Mononuclear cell (primary cell): Measurements from ENCODE around the gene ASCL5. TPM values are rescaled to one million over a fixed set of nuclear protein-coding genes. Genes with fewer than 3 reads are reported as not detected.

ENCODE experiments used
- H3K27me3 ChIP-seq: 2 replicates; pipeline ENCODE4 v1.6.0; 2011; ENCODE audit warnings: low read length, control low read depth; ENCODE audit not compliant: insufficient read depth
- H3K4me1 ChIP-seq: 2 replicates; pipeline ENCODE4 v1.5.1; 2011; ENCODE audit warnings: mild to moderate bottlenecking, low read length, control low read depth; ENCODE audit not compliant: insufficient read depth
- H3K4me3 ChIP-seq: 2 replicates; pipeline ENCODE4 v1.5.1; 2011; ENCODE audit warnings: mild to moderate bottlenecking, low read length, moderate library complexity
- H3K9me3 ChIP-seq: 2 replicates; pipeline ENCODE4 v1.5.1; 2011; ENCODE audit warnings: low read depth, mild to moderate bottlenecking, control low read depth, low read length
- total RNA-seq: library from RNA; depleted of rRNA; stranded (reverse); fragments of >200 nt; gene quantifications from one replicate; pipeline ENCODE4 v1.2.3, GENCODE V29; 2012

ASCL5 gene
- total RNA-seq, 1 donor = not detected

GRCh38 chr1:201157949-201158348 is 31.0 kb upstream of the ASCL5 start:
- Histone ChIP-seq H3K9me3 (no peaks in the 10 kb centered on the region), H3K27me3 (no peaks in the 10 kb centered on the region), H3K4me3 (no peak overlapping the region), H3K4me1 (peaks cover 7% of the 10 kb centered on the region)

GRCh38 chr1:201156819-201157218 is 29.8 kb upstream of the ASCL5 start:
- H3K9me3 ChIP-seq = no peaks in the 10 kb centered on the region
- H3K27me3 ChIP-seq = no peaks in the 10 kb centered on the region
- H3K4me1 ChIP-seq = peaks cover 7% of the 10 kb centered on the region
- H3K4me3 ChIP-seq = no peak overlapping the region

- Histone ChIP-seq H3K4me1 (peaks cover 7% of the 10 kb centered on the region), H3K27me3 (no peaks in the 10 kb centered on the region), H3K4me3 (no peak overlapping the region), H3K9me3 (no peaks in the 10 kb centered on the region)
Observed at GRCh38 chr1:201156346-201156745, 29.4 kb upstream of the ASCL5 start.

GRCh38 chr1:201155354-201155753 is 28.4 kb upstream of the ASCL5 start:
- peaks cover 7% of the 10 kb centered on the region for H3K4me1 ChIP-seq
- no peak overlapping the region for H3K4me3 ChIP-seq
- no peaks in the 10 kb centered on the region for H3K9me3 ChIP-seq
- no peaks in the 10 kb centered on the region for H3K27me3 ChIP-seq

GRCh38 chr1:201154389-201155165 is 27.6 kb upstream of the ASCL5 start, which contains the start of gene TMEM9:
Gene TMEM9, minus strand, starts transcription at chr1:201154474. Its CDS starts 551 bp downstream, at chr1:201153923.
- H3K4me1 ChIP-seq = peaks cover 7% of the 10 kb centered on the region
- H3K27me3 ChIP-seq = no peaks in the 10 kb centered on the region
- H3K4me3 ChIP-seq = peak within 1 kb of the TSS; percentile 56
- H3K9me3 ChIP-seq = no peaks in the 10 kb centered on the region

GRCh38 chr1:201153474-201154388 is 26.7 kb upstream of the ASCL5 start:
- no peaks in the 10 kb centered on the region for H3K9me3 ChIP-seq
- no peaks in the 10 kb centered on the region for H3K27me3 ChIP-seq
- H3K4me1 ChIP-seq = peaks cover 7% of the 10 kb centered on the region
- peak overlapping the region; percentile 56 for H3K4me3 ChIP-seq

GRCh38 chr1:201149400-201149799 is 22.4 kb upstream of the ASCL5 start:
- Histone ChIP-seq H3K4me3 (no peak overlapping the region), H3K9me3 (no peaks in the 10 kb centered on the region), H3K27me3 (no peaks in the 10 kb centered on the region), H3K4me1 (peaks cover 7% of the 10 kb centered on the region)

- Histone ChIP-seq H3K4me3 (no peak overlapping the region), H3K9me3 (no peaks in the 10 kb centered on the region), H3K27me3 (no peaks in the 10 kb centered on the region), H3K4me1 (no peaks in the 10 kb centered on the region)
Observed at GRCh38 chr1:201147396-201148015, 20.5 kb upstream of the ASCL5 start.

- no peaks in the 10 kb centered on the region for H3K4me1 ChIP-seq
- H3K4me3 ChIP-seq = no peak overlapping the region
- no peaks in the 10 kb centered on the region for H3K9me3 ChIP-seq
- no peaks in the 10 kb centered on the region for H3K27me3 ChIP-seq
Observed at GRCh38 chr1:201146626-201147390, 19.8 kb upstream of the ASCL5 start.

- no peaks in the 10 kb centered on the region for H3K27me3 ChIP-seq
- H3K9me3 ChIP-seq = no peaks in the 10 kb centered on the region
- no peaks in the 10 kb centered on the region for H3K4me1 ChIP-seq
- no peak overlapping the region for H3K4me3 ChIP-seq
Observed at GRCh38 chr1:201145816-201146215, 18.8 kb upstream of the ASCL5 start.

- no peaks in the 10 kb centered on the region for H3K4me1 ChIP-seq
- no peaks in the 10 kb centered on the region for H3K9me3 ChIP-seq
- no peak overlapping the region for H3K4me3 ChIP-seq
Observed at GRCh38 chr1:201145132-201145531, 18.1 kb upstream of the ASCL5 start.

GRCh38 chr1:201144701-201145100 is 17.7 kb upstream of the ASCL5 start:
- H3K27me3 ChIP-seq = no peaks in the 10 kb centered on the region
- H3K4me1 ChIP-seq = no peaks in the 10 kb centered on the region
- no peaks in the 10 kb centered on the region for H3K9me3 ChIP-seq
- H3K4me3 ChIP-seq = no peak overlapping the region

More at GRCh38 chr1:201145132-201145531, 18.1 kb upstream of the ASCL5 start:
- H3K27me3 ChIP-seq = no peaks in the 10 kb centered on the region

- no peaks in the 10 kb centered on the region for H3K4me1 ChIP-seq
- H3K9me3 ChIP-seq = no peaks in the 10 kb centered on the region
- no peaks in the 10 kb centered on the region for H3K27me3 ChIP-seq
- no peak overlapping the region for H3K4me3 ChIP-seq
Observed at GRCh38 chr1:201143726-201144635, 17.0 kb upstream of the ASCL5 start.
